Renal pelvis (tissue), 4 donors: ENCODE data around the gene PODXL. TPM values are rescaled to one million over a fixed set of nuclear protein-coding genes. Genes with fewer than 3 reads are reported as not detected.

ENCODE experiments used
- DNase-seq: peaks from one replicate; pipeline ENCODE4 v3.0.0-alpha.2; 2013
- polyA plus RNA-seq, 3 donors: library from polyadenylated mRNA; unstranded; fragments of 120-200 nt; gene quantifications; one replicate each; pipeline ENCODE4 v1.2.1, GENCODE V29; 2013; ENCODE audit not compliant: insufficient read length in 3 of 3

PODXL gene
- polyA plus RNA-seq, 3 donors, result 697 to 819 (median 738) TPM

- no peak for DNase-seq
Observed at GRCh38 chr7:131583430-131583829, 27.0 kb upstream of the PODXL start.

DNA sequence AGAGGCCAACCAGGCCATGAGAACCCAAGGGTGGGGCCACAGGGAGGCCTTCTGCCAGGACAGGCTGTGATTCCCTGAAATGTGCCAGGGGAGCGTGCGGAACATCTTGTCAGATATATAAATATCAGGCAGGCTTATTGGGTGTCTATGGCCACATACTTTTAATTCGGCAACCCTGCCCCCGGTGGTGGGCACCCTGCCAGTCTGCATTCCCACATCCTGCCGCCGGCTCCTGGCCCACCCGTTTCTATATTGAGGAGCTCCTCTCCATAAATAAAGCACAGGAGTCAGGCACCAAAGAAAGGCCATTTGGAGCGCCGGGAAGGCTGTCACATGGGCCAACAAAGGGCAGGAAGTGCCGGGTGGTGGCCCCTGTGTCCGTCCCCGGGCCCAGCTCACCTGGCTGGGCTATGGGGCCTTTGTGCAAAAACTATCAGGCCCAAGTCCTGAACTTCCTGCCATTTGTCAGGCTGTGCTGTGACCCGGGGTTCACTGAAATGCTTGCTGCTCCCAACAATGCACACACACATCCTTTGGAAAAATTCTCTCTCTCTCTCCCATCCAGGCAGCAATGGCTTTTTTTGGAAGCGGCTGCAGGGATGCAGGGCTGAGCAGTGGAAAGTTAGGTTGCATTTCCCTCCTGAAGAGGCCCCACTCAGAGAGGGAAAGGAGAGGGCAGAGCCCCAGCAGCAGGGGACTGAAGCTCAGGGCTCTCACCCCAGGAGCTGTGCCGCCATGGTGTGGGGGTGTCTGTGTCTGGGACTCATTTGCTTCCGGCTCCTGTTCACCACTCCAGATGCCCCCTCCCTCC lies 25.0 kb upstream of the PODXL start:
- peak; percentile 27 for DNase-seq

DNA sequence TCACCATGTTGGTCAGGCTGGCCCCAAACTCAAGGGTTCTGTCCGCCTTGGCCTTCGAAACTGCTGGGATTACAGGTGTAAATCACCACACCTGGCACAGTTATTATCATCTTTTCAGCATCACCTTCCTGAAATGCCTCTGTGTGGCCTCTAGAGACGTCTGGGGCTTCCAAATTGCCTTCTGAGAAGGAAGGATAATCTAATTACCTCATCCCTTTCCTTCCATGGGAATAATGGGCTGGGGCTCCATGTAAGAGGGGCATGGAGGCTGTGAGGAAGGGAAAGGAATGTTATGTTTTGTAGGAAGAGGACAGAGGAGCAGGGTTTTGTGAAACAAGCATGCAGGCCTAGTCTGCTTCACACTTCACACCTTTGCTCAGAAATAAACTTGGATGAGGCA lies 22.2 kb upstream of the PODXL start:
- DNase-seq, result no peak

DNA sequence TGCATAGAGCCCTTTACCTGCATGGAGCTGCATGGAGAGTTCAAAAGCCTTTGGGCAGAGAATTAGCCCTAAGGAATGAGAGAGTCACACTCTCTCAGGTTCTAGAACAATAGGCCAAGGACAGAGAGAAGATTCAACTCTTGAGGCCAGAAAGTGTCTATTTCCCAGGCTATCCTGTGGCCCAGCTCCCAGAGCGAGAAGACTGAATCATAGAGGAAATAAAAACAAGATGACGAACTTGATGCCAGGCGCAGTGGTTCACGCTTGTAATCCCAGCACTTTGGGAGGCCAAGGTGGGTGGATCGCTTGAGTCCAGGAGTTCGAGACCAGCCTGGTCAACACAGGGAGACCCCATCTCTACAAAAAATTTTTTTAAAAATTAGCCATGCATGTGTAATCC lies 18.3 kb upstream of the PODXL start:
- DNase-seq, result no peak

- DNase-seq, result no peak
Observed at GRCh38 chr7:131570401-131570800, 14.0 kb upstream of the PODXL start.

DNA sequence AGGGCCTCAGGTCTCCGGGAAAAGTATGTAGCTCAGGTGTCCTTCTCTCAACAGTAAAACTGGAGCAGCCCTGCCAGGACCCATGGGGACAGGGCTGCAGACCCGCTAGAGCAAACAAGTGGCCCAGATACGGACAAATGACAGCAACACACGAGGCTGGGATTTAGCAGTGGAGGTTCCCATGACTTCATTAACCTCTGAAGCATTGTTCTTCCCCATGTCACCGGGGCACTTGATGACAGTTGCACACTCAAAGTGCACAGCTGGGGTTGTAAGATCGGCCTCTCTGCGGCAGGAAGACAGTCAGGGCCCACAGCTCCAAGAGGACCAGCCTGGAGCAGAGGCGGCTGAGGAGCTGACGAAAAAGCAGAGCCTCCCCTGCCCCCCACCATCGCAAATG lies 12.5 kb upstream of the PODXL start:
- no peak for DNase-seq

DNA sequence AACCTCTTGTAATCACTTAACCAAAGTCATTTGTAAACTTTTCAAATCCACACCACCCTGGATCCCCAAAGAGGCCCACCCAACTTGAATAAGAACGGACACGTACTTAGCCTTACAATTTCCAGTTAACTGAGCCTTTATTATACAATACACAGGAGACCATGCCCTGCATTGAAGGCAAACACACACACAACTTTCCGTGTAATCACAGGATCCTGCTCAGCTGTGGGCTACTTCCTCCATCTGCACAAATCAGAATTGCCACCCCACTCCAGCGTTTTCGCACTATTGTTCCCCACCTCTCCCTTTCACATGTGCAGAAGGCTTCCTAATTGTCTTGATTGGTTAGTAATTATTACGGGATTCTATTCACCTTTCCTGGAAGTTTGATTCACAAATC lies 12.1 kb upstream of the PODXL start:
- no peak for DNase-seq

DNA sequence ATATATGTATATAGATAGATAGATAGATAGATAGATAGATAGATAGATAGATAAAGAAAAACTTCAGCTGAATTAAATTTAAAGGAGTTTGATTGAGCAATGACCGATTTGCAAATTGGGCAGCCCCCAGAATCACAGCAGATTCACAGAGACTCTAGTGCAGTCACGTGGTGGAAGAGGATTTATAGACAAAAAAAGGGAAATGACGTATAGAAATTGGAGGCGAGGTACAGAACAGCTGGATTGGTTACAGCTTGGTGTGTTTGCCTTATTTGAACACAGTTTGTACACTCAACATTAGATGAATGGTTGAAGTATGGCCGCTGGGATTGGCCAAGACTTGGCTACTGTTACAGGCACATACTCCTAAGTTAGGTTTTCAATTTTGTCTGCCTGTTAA lies 8.2 kb upstream of the PODXL start:
- no peak for DNase-seq

- no peak for DNase-seq
Observed at GRCh38 chr7:131563918-131564317, 7.5 kb upstream of the PODXL start.

GRCh38 chr7:131562941-131563340 lies 6.5 kb upstream of the PODXL start:
- no peak for DNase-seq

DNA sequence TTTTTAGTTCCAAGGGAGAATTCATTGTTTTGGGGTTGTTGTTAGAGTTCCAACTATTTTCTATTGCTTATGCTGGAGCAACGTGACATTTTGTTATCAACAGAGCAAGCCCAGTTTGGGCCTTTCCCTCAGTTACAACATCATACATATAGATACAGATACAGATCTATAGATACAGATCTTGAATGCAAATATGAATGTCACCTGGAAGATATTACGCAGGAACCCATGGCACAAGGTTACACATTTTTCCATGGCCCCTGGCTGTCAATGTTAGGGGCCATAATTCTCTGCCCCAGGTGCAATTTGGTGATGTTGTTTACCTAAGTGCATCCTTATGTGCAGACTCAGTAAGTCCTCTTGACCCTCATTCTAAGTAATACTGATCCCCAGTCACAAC lies 3.6 kb upstream of the PODXL start:
- DNase-seq, result no peak

- DNase-seq, result no peak
Observed at GRCh38 chr7:131557652-131558385, 1.4 kb upstream of the PODXL start.

DNA sequence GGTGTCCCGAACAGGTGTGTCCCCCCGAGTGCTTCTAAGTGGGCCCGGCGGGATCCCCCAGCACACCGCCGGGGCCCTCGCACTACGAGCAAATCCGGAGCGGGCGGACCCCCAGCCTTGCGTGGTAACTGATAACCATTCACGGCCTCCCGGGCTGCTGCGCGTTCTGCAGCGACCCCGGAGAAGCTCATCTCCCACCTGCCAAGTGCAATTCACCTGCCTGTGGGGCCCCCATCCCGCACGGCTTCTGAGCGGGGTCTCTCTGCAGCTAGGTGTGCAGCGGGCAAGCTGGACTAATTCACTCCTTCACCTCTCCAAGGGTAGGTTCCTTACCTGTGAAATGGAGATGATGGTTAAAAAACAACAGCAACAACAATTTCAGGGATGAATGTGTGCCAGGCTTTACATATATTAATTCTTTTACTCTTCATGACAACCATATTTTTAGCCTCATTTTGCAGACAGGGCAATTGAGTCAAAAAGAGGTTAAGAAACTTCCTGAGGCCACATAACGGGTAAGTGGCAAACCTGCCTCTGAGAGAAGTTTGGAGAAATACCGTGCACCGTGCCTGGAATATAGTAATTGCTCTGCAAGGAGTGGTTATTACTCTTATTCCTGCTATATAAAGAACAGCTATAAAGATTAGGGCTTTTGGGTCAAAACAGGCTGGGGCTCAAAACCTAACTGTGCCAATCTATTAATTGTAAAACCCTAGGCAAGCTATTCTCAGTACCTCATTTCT lies 652 bp upstream of the PODXL start:
- no peak for DNase-seq

GRCh38 chr7:131555552-131556052 lies 826 bp downstream of the PODXL start:
- DNase-seq, result no peak

DNA sequence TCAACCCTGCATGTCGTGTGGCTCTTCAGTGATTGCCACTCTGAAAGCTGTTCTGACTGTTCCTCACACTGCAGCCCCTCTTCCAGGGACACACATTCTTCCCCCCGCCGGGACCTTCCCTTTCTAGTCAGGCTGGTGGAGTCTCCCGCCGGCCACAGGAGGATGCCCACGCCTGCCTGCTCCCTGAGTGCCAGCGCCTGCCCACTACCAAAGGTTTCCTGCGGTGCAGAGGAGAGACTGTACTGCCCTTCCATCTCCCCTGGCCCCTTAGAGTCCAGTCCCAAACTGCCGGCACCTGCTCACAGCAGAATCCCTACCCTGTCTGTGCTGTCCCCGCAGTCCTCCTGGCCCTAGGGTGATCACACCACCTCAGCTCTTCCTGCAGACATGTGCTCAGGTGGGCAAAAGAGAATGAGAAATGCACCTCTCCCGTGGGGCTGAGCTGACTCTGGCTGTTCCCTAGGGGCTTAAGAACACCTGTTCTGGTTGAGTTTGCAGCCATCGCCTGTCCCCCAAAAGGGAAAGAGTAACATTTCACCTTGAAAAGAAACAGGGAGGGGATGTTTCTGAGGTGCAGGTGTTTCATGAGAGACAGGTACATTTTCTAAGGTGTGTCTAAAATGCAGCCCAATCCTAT lies 1.4 kb downstream of the PODXL start:
- DNase-seq, result no peak

GRCh38 chr7:131553931-131554330 lies 2.5 kb downstream of the PODXL start:
- DNase-seq, result no peak

- DNase-seq, result no peak
Observed at GRCh38 chr7:131552053-131552452, 4.4 kb downstream of the PODXL start.

- no peak for DNase-seq
Observed at GRCh38 chr7:131550846-131551245, 5.6 kb downstream of the PODXL start.

GRCh38 chr7:131548371-131548770 lies 8.1 kb downstream of the PODXL start:
- DNase-seq, result no peak

DNA sequence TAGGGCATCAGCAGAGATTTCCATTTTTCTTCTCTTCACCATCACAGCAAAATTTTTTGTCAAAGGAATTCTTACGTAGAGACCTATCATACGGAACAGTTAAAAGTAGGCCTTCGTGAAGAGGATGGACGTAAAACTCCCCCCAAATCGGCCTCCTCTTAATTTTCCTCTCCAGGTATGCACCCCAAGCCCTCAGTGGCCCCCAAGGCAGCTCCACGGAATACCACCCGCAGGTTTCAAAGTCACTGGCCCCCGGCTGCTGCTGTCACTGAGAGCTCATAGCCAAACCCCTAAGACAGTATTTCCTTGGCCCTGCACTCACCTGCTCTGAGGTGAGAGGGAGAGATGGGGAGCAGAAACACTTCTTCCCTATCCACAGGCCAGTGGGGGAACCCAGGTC lies 8.8 kb downstream of the PODXL start:
- no peak for DNase-seq

GRCh38 chr7:131546583-131547141 lies 9.8 kb downstream of the PODXL start:
- DNase-seq, result no peak

DNA sequence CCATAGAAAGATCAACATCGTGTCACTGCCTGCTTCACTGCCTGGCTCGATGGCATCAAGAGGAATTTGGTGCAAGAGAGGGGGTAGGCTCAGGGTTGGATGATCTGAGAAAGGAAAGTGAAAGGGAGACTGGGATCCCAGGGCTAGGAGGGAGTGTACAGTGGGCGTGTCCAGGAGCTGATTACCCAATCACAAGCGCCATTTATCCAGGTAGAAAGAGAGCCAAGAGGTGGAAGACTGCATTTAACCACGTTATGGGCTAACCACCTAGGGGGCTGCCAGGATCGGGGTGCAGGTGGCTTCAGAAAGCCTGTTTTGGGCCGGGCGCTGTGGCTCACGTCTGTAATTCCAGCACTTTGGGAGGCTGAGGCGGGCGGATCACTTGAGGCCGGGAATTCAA lies 10.3 kb downstream of the PODXL start:
- DNase-seq, result no peak
